HG03520 (cell line): ENCODE data around the gene SPDEF.

ENCODE experiments used
- ATAC-seq: cut with Tn5 transposase; IDR thresholded peaks from one replicate; pipeline ENCODE4 v1.9.1; 2021; ENCODE audit warnings: mild to moderate bottlenecking, moderate library complexity; ENCODE audit not compliant: unreplicated experiment

SPDEF gene

GRCh38 chr6:34530753-34531365 is 25.3 kb downstream of the SPDEF start:
- no peak for ATAC-seq

- ATAC-seq: no peak
Observed at GRCh38 chr6:34529665-34530327, 26.3 kb downstream of the SPDEF start.

GRCh38 chr6:34528996-34529664 is 27.0 kb downstream of the SPDEF start:
- ATAC-seq: no peak

DNA sequence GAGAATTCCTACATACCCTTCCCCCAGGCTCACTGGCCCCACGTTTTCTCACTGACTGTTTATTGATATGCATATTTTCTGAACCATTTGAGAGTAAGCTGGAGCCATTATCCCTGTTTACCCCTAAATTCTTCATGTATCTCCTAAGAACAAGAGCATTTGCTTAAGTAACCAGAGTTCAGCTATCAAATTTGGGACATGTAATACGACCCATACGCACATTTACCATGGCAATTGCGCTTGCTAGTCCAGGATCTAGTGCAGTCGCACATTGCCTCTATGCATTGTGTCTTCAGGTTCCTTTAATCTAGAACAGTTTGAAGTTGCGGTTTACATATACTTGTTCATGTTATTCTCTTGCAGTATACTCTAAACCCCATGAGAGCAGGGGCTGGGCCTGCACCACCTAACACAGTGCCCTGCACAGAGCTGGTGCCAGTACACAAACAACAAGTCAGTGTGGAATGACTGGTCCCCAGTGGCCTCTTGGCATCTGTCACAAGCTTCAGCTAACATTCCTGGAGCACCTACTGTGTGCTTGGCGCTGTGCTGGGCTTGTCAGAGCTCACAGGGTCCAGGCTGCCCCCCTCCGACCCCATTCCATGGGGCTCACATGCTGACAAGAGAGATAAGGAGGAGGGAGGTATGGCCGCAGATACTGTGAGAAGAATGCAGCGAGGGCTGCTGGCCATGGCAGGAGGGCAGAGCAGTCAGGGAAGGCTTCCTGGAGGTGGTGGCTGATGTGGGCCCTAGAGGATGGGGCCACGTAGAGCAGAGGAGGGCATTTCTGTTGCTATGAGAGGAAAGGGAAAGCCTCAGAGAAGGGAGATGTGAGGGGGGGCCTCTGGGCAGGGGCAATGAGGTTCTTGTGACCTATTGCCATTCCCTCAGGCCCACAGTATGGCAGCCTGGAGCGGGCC is 28.1 kb downstream of the SPDEF start:
- ATAC-seq: no peak

GRCh38 chr6:34526992-34527728 is 29.0 kb downstream of the SPDEF start:
- peak; percentile 84 for ATAC-seq

DNA sequence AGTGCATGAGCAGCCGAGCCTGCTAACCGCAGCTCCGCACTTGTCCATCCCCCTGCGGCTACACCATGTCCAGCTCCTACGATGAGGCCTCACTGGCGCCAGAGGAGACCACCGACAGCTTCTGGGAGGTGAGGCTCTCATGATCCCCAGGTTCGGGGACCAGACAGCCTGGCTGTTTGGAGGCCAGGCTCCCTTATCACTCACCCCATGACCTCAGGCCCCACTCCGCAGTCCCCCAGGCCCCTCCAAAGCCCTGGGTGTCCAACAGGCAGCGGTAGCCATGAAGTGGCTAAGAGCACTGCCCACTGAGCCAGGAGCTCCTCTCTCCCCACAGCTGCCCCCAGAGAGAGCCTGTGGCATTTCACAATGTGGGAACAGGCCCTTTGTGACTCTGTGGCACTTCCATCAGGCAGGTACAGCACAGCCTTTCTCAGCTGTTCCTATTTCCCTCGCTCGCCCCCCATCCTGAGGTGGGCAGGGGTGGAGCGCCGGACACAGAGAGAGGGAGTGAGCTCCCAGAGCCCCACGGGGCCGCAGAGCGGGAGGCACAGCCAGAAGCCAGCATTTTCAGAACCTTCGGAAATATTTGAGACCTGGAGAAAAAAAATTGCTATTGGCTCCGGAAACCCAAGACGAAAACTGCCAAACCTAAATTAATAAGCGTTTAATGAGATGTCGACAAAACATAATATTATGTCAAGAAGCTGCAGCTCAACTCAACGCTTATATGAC is 29.7 kb downstream of the SPDEF start:
- no peak for ATAC-seq

GRCh38 chr6:34525431-34526175 is 30.5 kb downstream of the SPDEF start:
- no peak for ATAC-seq

DNA sequence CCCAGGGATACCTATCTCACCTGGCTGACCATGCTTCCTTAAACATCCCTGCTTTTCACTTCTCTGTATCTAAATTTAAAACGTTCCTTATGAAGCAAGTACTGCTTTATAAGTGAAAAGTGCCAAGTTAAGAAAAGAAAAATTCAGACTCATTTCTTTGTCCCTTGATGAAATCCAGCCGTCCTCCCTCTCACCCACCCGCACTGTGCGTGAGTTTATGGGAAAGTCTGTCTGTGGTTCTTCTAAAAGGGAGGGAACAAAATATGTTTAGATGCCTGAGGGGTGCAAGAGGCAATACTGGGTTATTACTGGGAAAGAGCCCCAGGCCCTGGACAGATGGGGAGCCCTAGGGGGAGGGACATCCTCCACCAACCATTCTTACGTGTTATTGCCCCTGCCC is 31.2 kb downstream of the SPDEF start:
- ATAC-seq: no peak

DNA sequence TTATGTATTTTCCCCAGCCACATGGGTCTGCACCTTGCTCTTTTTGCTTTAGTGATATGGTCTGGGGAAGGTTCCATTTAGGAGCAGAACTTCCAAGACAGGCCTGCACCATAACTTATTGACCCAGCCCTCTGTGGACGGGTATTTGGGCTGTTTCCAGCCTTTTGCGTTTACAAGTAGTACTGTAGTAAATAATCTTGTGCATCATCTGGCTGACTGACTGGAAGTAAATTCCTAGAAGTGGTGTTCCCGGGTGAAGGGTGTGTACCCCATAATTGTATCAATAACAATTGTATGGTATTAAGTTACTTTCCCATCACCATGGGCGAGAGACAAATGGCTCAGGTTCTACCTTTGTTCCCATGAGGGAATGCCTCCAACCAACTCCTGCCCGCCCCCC is 31.6 kb downstream of the SPDEF start:
- ATAC-seq: no peak

DNA sequence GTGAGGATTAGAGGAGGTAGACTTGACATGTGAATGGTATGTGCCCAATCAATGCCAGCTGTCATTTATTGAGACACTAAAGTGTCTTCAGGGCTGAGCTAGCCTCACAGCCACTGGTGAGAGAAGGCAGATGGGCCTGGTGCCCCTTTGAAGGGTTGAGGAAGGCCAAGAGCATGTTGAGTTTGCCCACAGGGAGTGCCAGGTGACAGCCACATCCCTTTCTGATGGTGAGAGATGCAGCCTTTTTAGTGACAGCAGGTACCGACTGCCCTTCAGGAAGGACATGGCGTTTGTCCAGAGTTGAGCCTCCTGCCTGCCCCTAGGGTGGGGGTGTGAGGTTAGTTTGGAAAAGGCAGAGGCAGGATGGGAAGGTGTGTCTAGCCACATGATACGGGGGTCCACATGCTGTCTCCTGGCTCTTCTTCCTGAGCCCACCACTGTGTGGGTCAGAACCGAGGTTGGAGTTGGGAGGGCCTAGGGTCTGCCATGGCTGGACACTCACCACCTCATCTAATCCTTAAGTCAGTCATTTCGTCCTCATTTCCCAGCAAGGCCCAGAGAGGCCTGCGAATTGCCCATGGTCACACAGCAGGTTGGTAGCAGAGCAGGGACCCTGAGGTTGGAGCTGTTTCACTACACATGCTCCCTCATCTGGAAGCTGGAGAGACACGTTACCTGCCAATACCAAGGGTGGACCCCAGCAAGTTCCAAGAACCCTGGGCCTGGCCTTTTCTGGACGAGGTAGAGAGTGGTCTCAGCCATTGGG is 32.5 kb downstream of the SPDEF start:
- ATAC-seq: no peak

- ATAC-seq: no peak
Observed at GRCh38 chr6:34522761-34523160, 33.4 kb downstream of the SPDEF start.

- no peak for ATAC-seq
Observed at GRCh38 chr6:34521463-34522285, 34.5 kb downstream of the SPDEF start.

- no peak for ATAC-seq
Observed at GRCh38 chr6:34520645-34521462, 35.3 kb downstream of the SPDEF start.

DNA sequence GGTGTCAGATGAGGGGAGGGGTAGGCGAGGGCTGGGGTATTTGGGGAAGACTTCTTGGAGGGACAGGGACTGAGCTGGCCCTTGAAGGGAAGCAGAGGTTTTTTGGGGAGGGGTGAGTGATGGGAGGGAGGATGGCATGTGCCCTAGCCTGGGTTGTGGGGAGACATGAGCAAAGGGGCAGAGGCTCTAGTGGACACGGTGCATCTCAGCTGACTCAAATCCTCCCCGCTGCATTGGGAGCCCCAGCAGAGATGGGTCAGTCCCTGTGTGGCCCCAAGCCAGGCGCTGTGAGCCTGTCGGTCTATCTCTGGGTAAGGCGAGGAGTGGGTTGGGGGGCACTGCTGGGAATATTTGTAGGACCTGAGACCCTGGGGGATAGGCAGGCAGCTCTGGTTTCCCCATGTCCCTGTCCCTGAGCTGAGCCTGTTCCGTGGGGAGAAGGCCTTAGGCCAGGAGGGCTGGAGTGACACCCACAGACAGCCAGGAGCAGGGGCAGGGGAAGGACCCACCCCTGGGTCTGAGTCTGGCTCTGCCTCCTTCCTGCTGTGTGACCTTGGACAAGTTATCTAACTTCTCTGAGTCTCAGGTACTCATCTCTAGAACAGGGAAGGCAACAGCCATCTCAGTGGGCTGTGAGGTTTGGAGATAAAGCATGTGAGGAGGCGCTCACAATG is 36.0 kb downstream of the SPDEF start:
- no peak for ATAC-seq

DNA sequence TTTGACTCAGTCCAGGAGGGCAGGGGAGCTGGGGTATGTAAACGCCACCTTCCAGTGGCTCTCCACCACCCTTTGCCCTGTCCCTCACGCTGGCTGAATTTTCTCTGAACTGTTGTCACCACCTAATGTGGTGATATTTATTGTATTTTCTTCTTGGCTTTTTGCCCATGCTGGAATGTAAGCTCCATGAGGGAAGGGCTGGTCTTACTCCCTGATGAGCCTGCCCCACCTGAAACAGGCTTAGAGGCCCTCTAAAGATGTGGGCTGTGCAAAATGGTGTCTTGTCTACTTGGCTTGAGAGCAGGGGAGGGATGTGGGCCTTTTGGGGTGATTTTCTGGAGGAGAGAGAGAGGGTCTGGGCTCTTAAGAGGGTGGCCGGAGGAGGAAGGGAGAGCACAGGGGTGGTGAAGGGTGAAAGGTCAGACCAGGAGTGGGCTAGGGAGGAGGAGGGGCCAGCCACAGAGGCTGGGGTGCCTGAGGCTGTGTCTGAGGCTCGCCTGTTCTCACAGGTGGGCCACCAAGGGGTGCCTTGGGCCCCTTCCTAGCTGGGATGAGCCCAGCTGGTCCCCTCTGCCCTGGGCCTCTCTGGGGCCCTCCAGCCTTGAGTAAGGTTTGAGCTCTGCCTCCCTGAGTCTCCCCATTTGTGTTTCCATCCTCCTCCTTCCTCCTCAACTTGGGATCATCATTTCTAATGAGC is 37.3 kb downstream of the SPDEF start:
- no peak for ATAC-seq

GRCh38 chr6:34517966-34518365 is 38.2 kb downstream of the SPDEF start:
- no peak for ATAC-seq
